HG02798 (cell line): ENCODE measurements around the gene LAPTM5.
"Not testable (repeated sequence)": the region's sequence is repeated elsewhere in the genome, so short reads cannot be mapped to it uniquely, and the experiment has no call there.

ENCODE experiments used
- ATAC-seq: cut with Tn5 transposase; IDR thresholded peaks from one replicate; pipeline ENCODE4 v1.9.1; 2021; ENCODE audit warnings: mild to moderate bottlenecking; ENCODE audit not compliant: unreplicated experiment, poor library complexity

The LAPTM5 gene

DNA sequence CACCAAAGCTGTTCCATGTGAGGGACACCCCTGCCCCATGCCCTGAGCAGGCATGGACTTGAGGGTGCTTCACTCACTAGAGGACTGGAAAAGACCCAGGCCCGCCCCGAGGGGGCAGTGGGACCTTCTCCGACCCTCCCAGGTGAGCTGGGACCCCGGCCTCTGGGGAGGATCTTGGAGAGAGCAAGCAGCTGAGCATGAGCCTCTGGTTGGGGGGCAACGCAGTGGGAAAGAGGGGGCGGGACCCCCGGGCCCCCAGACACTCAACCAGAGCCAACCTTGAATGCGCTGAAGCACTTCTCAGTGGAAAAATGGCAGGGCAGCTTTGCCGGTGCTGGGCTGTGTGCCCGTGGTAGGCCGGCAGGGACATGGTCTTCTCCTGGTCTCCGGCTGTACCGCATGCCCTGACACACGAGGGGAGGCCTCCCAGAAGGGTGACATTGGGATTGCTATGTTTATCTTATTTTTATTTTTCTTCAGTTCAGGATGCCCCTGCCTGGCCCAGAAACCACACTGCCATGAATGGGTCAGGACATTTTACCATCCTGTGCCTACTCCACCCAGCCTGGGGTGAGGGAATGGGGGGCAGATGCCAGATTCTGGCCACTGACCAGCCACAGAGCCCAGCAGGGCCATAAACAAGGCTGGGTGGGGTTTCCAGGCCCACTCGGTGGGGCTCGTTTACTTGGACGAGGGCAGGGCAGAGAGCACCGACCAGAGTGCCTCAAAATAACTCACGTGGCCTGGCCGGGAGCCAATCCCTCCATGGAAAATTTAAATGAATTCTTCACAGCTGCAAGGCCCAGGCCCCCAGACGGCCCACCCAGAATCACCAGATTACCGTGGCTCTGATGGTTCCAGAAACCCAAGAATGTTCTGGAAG lies 17.2 kb upstream of the LAPTM5 start:
- ATAC-seq: no peak

- no peak for ATAC-seq
These were observed 16.3 kb upstream of the LAPTM5 start for GRCh38 chr1:30773722-30774358.

DNA sequence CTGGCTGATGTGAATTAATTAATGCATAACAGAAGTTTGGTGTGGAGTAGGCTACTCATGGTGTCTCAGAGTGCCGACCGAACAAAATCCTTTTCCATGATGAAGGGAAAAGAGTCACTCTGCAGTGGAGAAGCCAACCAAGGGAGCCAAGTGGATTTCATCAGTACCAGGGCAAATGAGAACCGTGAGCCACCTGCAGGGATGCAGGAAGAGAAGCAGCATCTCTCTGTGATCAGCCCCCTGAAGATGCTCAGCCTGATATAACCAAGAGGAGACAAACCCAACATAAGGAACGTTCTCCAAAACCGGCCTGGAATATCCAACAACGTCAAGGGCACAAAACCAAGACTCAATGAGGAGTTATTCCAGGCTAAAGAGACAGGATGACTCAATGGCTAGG lies 13.4 kb upstream of the LAPTM5 start:
- ATAC-seq: no peak

- ATAC-seq: no peak
These were observed 12.6 kb upstream of the LAPTM5 start for GRCh38 chr1:30770150-30770549.

DNA sequence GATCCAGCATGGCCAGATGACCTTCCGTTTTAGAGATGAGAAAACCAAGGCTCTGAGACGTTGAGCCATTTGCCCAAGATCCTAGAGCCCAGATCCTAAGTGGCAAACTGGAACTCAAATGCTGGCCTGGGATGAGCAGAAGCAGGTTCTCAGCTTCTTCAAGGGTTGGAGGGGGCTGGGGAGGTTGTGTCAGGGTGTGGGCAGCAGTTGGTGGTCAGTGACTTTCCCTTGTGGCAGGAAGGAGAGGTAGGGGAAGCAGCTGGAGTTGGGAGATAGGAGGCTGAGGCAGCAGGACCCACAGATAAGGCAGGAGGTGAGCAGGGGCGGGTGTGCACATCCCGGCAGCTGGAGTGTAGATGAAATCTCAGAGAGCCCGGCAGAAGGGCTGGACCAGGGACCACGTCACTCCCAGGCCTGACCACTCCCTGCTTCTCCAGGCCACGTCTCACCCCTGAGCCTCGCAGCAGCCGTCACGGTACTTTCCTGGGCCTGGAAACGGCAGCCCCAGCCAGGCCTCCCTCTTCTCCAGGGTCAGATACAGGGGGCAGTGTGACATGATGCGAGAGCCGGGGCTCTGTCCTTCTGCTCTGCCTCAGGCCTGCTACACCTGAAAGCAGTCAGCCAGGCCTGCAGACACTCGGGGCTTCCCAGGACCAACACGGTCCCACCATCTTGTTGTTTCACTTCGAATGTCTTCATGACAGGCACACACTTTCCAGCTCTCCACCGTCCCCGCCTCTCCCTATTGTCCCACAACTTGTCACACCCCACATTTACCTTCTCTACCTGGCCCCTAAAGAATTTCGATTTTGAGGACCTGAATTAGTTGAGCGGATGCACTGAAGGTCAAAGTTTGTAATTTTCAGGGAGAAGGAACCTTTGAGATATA lies 11.5 kb upstream of the LAPTM5 start:
- no peak for ATAC-seq

DNA sequence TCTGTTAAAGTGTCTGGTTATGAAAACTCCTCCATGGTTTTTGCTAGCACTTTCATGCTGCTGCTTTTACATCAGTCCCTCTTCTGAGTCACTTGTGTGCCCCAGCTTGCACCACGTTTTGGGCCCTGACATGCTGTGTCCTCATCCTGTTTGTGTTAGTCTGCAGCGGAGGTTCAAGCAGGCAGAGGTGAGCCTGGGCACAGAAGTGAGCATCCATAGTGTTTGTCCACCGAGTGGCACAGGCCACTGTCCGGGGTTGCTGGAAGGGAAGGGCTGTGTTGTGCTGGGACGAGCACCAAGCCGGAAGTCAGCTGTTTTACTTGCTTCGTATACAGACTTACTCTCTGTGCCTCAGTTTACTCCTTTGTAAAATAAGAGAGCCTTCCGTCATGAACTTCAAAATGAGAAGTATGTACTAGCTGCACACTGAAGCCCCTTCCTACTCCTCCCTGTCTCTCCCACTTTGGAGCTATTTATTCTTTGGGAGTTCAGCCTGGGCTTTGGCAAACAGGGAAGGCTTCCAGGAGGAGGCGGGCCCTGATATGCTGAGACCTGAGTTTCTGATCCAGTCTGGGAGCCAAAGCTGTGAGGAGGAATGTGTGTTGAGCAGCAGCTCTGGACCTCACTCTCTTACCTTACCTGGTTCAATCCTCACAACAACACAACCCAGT lies 10.7 kb upstream of the LAPTM5 start:
- ATAC-seq: no peak

- not testable (repeated sequence) for ATAC-seq
These were observed 9.4 kb upstream of the LAPTM5 start for GRCh38 chr1:30766948-30767347.

DNA sequence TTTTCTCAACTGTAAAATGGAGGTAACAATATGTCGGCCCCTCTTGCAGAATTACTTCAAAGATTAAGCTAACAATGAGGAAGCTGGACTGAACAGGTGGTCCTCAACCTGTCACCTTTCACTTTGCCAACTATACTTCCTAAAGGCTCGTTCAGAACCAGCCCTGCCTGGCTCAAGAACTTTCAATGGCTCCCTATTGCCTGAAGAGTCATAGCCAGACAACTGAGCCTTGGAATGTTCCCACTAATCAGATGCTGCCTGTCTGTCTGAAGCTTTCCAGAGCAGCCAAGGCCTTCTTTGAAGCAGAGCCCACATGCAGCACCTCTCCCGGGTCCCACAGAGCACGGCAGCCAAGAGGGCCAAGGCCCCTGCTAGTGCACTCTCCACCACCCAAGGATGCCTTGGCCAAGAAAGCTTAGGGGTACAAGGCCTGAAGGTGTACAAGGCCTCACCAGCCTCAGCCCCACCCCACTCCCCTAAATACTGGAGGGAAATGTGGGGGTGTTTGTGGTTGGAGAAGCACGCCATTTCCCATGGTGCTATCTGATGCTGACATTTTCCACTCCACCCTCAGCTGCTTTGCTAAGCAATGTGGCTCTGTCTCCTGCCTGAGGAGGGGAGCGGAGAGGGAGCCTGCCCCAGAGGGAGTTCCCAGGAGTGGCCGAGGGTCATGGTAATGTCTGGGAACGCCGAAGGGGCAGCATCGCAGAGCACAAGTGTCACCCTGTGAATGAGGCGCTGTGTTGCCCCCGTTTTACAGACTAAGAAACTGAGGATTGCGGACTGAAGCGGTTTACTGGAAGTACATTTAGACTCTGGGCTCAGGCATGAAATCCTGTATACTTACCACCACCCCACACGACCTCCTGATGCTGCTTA lies 8.2 kb upstream of the LAPTM5 start:
- ATAC-seq: no peak

GRCh38 chr1:30764939-30765555 lies 7.5 kb upstream of the LAPTM5 start:
- ATAC-seq: peak; percentile 49

- ATAC-seq: no peak
These were observed 6.8 kb upstream of the LAPTM5 start for GRCh38 chr1:30764396-30764795.

DNA sequence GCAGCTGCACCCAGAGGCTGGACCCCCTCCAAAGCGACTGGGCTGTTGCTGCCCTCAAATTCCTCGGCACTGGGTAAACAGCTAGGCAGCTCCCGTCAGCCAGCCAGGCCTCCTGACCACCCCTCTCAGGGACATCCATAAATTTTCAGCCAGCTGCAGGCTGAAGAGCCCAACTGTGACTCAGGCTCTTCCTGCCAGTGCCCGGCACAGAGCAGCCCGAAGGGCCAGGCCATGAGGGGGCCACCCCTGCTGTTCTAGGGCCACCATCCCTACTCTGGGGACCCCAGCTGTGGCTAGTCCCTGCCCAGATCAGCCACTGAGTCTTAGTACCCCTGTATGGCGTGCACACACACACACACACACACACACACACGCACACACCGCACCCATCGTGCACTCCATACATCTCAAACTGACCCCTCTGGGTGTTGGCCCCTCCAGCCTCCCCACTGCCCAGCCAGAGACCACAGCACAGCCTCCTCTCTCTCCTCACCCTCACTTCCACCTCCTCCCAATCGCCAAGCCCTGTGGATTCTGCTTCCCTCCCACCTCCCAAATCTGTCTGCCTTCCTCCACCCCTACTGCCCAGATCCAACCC lies 6.2 kb upstream of the LAPTM5 start:
- ATAC-seq: no peak

DNA sequence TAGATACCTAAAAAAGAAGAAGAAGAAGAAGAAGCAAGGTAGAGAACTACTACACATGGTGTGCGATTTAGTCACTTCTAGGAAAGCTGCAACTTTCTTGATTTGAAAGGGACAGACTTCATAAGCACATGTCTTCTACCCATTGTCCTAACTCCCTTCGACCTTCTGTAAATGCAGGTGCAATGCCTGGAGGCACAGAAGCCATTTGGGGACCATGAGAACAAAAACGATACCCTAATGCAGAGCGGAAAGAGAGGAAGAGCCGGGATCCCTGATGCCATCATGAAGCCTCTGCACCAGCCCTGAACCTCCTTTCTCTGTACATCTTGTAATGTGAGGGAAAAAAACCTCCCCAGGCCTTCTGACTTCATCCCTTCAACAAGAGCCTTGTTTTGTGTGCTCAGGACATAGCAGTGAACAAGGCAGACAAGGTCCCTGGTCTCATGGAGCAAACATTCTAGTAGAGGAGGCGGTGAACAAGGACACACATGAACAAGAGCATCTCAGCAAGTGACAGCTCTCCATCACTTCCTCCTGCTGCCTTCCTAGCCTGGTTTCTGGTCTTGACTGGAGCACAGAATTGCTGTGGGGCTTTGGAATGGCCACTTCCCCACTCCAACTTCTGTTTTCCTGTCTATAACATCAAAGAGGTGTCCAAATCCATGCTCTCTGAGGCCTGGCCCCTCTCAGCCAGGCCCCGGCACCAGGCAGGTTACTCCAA lies 5.5 kb upstream of the LAPTM5 start:
- no peak for ATAC-seq

- ATAC-seq: peak; percentile 21
These were observed 4.8 kb upstream of the LAPTM5 start for GRCh38 chr1:30762152-30762929.

GRCh38 chr1:30761381-30762151 lies 4.0 kb upstream of the LAPTM5 start:
- no peak for ATAC-seq

GRCh38 chr1:30760596-30761324 lies 3.2 kb upstream of the LAPTM5 start:
- no peak for ATAC-seq
